ENCODE measurements around the gene LDB3.

The LDB3 gene

DNA sequence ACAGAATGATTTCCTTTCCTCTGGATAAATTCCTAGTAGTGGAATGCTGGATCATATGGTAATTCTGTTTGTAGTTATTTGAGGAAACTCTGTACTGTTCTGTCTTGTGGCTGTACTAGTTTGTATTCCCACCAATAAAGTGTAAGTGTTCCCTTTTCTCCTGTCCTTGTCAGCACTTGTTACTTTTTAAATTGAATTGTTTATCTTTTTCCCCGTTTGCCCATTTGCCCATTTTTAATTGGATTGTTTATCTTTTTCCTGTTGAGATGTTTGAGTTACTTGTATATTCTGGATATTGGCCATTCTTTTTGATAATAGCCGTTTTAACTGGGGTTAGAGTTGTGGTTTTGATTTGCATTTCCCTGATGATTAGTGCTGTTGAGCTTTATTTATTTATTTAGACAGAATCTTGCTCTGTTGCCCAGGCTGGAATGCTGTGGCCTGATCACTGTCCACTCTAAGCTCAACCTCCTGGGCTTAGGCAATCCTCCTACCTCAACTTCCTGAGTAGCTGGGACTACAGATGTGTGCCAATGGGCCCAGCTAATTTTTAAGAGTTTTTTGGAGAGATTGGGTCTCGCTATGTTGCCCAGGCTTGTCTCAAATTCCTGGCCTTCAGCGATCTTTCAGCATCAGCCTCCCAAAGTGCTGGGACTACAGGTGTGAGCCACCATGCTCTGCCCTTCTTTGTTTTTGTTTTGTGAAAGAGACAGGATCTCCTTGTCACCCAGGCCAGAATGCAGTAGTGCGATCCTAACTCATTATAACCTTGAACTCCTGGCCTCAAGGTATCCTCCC is 111.1 kb downstream of the LDB3 start:
- no peak overlapping the region for H3K4me3 ChIP-seq (ENCODE audit: low read depth, low read length)
- TF ChIP-seq, protein P1, sequence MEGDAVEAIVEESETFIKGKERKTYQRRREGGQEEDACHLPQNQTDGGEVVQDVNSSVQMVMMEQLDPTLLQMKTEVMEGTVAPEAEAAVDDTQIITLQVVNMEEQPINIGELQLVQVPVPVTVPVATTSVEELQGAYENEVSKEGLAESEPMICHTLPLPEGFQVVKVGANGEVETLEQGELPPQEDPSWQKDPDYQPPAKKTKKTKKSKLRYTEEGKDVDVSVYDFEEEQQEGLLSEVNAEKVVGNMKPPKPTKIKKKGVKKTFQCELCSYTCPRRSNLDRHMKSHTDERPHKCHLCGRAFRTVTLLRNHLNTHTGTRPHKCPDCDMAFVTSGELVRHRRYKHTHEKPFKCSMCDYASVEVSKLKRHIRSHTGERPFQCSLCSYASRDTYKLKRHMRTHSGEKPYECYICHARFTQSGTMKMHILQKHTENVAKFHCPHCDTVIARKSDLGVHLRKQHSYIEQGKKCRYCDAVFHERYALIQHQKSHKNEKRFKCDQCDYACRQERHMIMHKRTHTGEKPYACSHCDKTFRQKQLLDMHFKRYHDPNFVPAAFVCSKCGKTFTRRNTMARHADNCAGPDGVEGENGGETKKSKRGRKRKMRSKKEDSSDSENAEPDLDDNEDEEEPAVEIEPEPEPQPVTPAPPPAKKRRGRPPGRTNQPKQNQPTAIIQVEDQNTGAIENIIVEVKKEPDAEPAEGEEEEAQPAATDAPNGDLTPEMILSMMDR (IDR thresholded peaks at IDR 0.05; ENCODE audit: borderline replicate concordance, insufficient read depth, low read depth, low read length): no peak

DNA sequence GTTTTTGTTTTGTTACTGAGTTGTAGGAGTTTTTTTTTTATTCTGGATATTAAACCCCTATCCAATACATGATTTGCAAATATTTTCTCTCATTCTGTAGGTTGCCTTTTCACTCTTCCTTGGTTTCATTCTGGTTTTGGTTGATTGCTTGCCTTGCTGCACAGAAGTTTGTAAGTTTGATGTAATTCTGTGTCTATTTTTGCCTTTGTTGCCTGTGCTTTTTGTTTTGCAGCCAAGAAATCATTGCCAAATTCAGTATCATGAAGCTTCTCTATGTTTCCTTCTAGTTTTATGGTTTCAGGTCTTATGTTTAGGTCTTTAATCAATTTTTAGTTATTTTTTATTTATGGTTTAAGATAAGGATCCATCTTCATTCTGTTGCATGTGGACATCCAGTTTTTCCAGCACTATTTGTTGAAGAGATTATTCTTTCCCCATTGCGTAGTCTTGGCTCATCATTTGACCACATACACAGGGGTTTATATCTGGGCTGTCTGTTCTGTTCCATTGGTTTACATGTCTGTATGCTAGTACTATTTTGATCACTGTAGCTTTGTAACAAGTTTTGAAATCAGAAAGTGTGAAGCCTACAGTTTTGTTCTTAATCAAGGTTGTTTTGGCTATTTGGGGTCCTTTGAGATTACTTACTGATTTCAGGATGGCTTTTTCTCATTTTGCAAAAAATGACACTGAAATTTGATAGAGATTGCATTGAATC is 114.5 kb downstream of the LDB3 start:
- TF ChIP-seq, protein P1 (IDR thresholded peaks at IDR 0.05; ENCODE audit: borderline replicate concordance, insufficient read depth, low read depth, low read length): no peak
- no peak overlapping the region for H3K4me3 ChIP-seq (ENCODE audit: low read depth, low read length)

DNA sequence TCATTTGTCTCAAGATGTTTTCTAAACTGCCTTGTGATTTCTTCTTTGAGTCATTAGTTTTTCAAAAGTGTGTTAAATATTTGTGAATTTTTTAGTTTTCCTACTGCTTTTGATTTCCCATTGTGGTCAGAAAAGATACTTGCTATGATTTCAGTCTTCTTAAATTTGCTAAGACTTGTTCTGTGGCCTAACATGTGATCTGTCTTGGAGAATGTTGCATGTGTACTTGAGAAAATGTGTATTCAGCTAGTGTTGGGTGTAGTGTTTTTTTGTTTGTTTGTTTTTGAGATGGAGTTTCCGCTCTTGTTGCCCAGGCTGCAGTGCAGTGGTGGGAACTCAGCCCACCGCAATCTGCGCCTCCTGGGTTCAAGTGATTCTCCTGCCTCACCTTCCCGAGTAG is 116.7 kb downstream of the LDB3 start:
- TF ChIP-seq, protein P1 (IDR thresholded peaks at IDR 0.05; ENCODE audit: borderline replicate concordance, insufficient read depth, low read depth, low read length): no peak
- no peak overlapping the region for H3K4me3 ChIP-seq (ENCODE audit: low read depth, low read length)
